GM12892 (cell line): ENCODE measurements around the gene NT5DC4.

Experiments used
- POLR2A ChIP-seq: IDR thresholded peaks from 2 replicates; pipeline ENCODE4 v1.6.1; 2011; ENCODE audit warnings: low read depth, low read length, control low read depth
- POLR2AphosphoS5 ChIP-seq: IDR thresholded peaks from 2 replicates; pipeline ENCODE4 v1.6.1; 2011; ENCODE audit warnings: low read depth, low read length, control low read depth

- TF ChIP-seq POLR2A: no peak
- no peak for TF ChIP-seq POLR2AphosphoS5
These were observed 4.0 kb downstream of the NT5DC4 start for GRCh38 chr2:112724591-112725525.
